Fibroblast of skin of left quadriceps (primary cell): ENCODE results near the gene ATOH8.

Experiments
- DNase-seq, 2 experiments: peaks; one replicate each; pipeline ENCODE4 v3.0.0-alpha.2; 2013; ENCODE audit warnings: low read depth in 2 of 2

ATOH8 gene

DNA sequence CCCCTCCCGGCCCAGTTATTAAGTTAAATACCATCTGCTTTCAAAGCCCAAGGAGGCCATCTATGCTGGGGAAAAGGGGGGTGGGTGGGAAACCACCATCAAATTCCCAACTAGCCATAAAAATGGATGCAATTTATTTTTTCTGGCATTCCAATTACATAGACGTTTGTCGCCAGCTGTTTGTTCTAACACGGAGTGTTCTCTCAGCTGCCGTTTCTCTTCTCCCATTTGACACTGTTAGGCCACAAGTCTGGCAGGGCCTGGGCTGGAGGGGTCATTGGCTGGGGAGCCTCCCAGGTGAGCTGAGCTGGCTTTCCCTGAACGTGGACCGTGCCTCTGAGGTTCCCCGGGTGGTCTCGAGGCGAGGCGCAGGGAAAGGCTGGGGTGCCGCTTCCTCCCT is 16.6 kb downstream of the ATOH8 start:
- DNase-seq, result peak in 1 of 2 experiments; percentile 32

- DNase-seq, result no peak
Observed at GRCh38 chr2:85770786-85771409, 17.1 kb downstream of the ATOH8 start.

- DNase-seq, result no peak
Observed at GRCh38 chr2:85771486-85771885, 17.7 kb downstream of the ATOH8 start.

GRCh38 chr2:85772019-85772745 is 18.4 kb downstream of the ATOH8 start:
- peak; percentile 100 for DNase-seq

DNA sequence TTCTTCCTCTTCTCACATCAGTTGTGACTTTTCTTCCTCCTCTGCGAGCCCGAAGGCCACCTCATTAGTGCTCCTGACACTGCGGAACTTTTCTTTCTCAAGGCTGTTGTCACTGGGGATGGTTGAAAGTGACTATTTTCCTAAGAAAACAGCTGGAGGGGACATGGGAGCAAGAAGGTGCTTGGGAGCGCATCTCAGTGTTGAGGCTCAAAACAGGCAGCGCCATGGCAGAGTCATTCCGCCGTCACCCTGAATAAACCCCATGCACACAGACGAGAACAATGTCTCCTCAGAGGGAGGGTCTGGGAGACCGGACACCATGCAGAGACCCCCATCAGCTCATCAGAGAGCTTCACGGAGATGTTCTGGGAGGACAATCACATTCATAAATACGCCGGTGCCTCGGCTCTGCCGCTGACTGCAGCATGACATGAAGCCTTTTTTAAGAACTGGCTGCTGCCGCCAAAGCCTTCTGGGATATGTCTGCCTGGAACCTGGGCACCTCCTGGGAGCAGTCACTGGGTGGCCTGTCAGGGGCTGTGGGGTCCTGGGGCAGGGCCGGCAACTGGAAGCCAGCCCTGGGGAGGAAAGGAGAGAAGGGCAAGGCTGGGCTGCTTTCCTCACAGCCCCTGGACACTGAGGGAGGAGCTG is 19.2 kb downstream of the ATOH8 start:
- no peak for DNase-seq

- DNase-seq, result no peak
Observed at GRCh38 chr2:85773692-85774091, 19.9 kb downstream of the ATOH8 start.

- no peak for DNase-seq
Observed at GRCh38 chr2:85774126-85774978, 20.6 kb downstream of the ATOH8 start.

DNA sequence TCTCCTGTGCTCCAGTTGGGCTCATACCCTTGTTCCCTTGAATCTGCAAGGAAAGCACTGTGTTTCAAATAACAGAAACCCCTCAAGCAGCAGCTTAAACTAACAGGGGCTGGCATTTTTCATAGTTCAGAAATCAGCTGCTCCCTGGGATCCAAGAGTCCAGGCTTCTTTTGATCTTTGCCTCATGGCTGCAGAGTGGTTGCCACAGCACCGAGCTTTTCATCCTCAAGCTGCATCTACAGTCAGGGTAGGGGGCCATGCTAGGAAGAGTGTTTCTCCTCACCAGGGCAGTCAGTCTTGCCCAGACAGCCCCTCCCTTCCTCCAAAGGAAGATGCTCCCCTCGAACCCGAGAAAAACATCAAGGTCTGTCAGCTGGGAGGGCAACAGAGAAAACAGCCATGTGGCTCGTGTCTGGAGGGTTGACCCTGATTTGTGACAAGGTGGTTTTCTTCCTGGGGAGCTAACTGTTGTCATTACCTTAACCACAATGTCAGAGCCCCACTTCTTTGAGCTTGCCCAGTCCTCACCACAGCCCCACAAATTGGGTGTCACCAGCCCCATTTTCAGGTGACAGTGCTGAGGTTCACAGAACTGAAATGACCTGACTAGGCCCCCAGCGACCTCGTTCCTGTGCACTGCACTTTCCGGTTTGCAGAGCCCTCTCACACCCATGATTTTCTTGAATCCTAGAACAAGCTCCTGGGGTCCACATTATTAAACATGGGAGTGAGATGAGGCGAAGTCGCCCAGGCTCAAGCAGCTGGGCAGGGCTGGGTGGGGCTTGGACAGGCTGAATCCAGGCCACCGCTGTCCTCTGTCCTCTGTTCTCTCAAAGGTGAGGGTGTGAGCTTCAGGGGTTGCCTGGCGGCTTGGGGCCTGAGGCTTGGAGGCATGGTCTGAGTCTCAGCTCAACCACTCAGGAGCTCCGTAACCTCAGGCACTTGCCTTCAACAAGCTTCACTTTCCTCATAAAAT is 21.9 kb downstream of the ATOH8 start:
- no peak for DNase-seq

GRCh38 chr2:85776672-85777071 is 22.9 kb downstream of the ATOH8 start:
- DNase-seq, result no peak

DNA sequence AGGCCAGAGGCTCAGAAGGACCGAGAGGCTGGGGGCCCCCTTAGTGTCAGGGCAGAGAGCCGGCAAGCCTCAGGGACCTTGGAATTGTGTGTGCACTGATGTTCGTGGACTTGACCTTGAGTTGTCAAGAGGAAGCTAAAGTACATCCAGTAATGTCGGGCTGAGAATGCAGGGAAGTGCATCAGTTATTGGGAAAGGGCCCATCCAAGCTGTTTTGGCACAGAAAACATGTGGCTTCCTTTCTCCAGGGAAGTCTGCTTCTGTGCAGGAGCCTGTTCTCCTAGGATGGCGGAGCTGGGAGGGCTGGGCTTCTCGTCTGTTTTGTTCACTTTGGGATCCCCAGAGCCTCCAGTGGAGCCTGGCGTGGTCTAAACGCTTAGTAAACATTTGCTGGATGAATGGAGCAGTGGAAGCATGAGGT is 23.7 kb downstream of the ATOH8 start:
- no peak for DNase-seq

- no peak for DNase-seq
Observed at GRCh38 chr2:85778646-85779379, 25.0 kb downstream of the ATOH8 start.

DNA sequence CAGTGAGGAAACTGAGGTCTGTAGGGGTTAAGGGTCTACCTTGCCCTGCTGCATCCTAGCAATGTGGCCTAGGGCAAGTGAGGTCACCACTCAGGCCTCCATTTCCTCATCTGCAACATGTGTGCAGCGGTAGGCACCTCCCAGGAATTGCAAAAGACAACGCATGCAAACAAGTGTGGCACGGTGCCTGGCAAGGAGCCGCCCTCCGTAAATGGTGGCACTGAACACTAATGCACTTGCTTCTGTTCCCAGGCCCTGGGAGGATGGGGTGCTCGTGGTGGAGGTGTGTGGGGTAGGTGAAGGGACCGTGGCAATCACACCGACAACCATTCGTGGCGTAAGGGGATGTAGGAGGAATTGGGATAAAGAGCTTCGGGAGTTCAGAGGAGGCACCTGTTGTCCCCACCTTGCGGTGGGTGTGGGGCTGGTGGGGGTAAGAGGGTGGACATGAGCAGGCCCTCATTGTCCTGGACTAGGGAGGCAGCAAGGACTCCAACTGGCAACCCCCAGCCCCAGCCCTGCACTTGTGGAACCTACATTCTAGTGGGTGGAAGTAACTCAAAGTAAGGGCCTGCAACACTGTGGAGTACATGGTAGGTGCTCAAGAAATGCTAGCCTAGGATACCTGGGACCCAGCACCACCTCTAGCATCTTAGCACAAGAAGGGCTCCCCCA is 26.0 kb downstream of the ATOH8 start:
- DNase-seq, result no peak

- DNase-seq, result no peak
Observed at GRCh38 chr2:85780316-85781012, 26.7 kb downstream of the ATOH8 start.

GRCh38 chr2:85781013-85781332 is 27.2 kb downstream of the ATOH8 start:
- no peak for DNase-seq

DNA sequence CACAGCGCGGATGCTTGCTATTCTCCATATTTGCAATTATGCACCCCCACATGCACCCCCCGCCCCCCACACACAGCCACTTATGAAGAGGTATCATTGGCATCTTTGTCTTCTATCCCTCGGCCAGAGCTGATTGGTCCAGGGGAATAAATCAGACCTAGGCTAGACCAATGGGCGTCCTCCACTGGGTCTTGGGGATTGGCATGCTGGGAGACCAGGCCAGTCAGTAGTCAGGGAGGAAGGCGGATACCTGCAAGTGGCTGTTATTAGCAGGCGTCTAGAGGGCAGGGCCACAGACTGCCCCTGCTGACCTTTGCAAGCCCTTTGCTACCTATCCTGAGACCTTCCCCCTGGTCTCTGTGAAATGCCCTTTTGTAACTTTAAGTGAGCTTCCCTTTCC is 30.0 kb downstream of the ATOH8 start:
- DNase-seq, result no peak

DNA sequence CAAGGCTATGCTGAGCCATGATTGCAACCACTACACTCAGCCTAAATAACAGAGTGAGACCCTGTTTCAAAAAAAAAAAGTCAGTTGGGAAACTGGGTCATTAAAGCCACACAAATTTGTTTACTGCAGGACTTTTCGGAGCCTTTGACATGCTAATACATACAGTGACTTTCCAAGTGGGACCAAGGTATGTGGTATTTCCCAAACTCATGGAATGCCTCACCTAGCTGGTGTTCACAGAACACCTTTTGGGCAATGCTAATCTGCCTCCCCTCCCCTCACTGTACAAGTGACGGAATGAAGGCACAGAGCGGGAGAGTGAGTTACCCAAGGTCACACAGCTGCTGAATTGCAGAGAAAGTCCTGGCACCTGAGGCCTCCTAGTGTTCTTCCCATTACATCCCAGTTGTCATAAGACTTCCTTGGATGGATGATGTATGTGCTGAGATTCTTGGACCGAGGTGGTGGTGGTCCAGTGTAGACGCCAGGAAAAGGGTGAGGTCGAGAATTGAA is 30.7 kb downstream of the ATOH8 start:
- DNase-seq, result no peak

- peak; percentile 94 to 95 for DNase-seq
Observed at GRCh38 chr2:85785027-85785822, 31.4 kb downstream of the ATOH8 start.

DNA sequence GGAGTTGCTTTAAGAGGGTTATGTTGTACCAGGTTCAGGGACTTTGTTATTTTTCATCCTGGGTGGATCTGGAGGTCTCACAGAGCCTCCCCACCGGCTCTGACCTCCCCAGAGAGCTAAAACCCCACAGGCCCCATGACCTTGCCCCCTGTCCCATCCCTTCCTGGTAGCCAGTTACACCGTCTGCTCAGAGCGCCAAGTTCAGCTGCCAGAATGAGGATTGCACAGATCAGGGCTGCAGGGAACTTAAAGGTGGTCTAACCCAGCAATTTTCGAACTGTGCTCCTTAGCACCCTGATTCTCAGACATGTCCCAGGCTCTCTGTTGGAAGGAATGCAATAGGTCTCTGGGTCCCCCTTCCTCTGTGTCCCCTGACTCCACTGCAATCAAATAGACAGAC is 32.1 kb downstream of the ATOH8 start:
- no peak for DNase-seq
